GM18868 (cell line): ENCODE data around the gene LAMB4.

Source experiments
- ATAC-seq: cut with Tn5 transposase; IDR thresholded peaks from one replicate; pipeline ENCODE4 v1.9.1; 2021; ENCODE audit warnings: mild to moderate bottlenecking, moderate library complexity; ENCODE audit not compliant: unreplicated experiment

Gene LAMB4

GRCh38 chr7:108079648-108080591 is 50.2 kb downstream of the LAMB4 start:
- no peak for ATAC-seq

GRCh38 chr7:108079276-108079647 is 50.9 kb downstream of the LAMB4 start:
- no peak for ATAC-seq

- ATAC-seq = no peak
Measured at GRCh38 chr7:108078691-108079090, 51.5 kb downstream of the LAMB4 start.

GRCh38 chr7:108078211-108078673 is 51.9 kb downstream of the LAMB4 start:
- no peak for ATAC-seq

- no peak for ATAC-seq
Measured at GRCh38 chr7:108077709-108078108, 52.5 kb downstream of the LAMB4 start.

GRCh38 chr7:108076156-108076555 is 54.0 kb downstream of the LAMB4 start:
- ATAC-seq = no peak

- no peak for ATAC-seq
Measured at GRCh38 chr7:108073305-108074070, 56.7 kb downstream of the LAMB4 start.

GRCh38 chr7:108072739-108073138 is 57.4 kb downstream of the LAMB4 start:
- no peak for ATAC-seq

GRCh38 chr7:108072116-108072515 is 58.0 kb downstream of the LAMB4 start:
- ATAC-seq = no peak

- no peak for ATAC-seq
Measured at GRCh38 chr7:108071551-108071950, 58.6 kb downstream of the LAMB4 start.

GRCh38 chr7:108069646-108070045 is 60.5 kb downstream of the LAMB4 start:
- no peak for ATAC-seq

GRCh38 chr7:108067844-108068243 is 62.3 kb downstream of the LAMB4 start:
- ATAC-seq = no peak

GRCh38 chr7:108066486-108066885 is 63.7 kb downstream of the LAMB4 start:
- ATAC-seq = no peak

GRCh38 chr7:108063520-108063933 is 66.6 kb downstream of the LAMB4 start:
- peak; percentile 73 for ATAC-seq

- no peak for ATAC-seq
Measured at GRCh38 chr7:108062250-108063014, 67.7 kb downstream of the LAMB4 start.

- no peak for ATAC-seq
Measured at GRCh38 chr7:108059526-108059925, 70.6 kb downstream of the LAMB4 start.

GRCh38 chr7:108057951-108058481 is 72.1 kb downstream of the LAMB4 start:
- no peak for ATAC-seq

GRCh38 chr7:108055611-108056021 is 74.5 kb downstream of the LAMB4 start:
- no peak for ATAC-seq

- no peak for ATAC-seq
Measured at GRCh38 chr7:108054537-108054936, 75.6 kb downstream of the LAMB4 start.

GRCh38 chr7:108053250-108053649 is 76.9 kb downstream of the LAMB4 start:
- ATAC-seq = no peak

- ATAC-seq = no peak
Measured at GRCh38 chr7:108051454-108051853, 78.7 kb downstream of the LAMB4 start.
